GM19372 (cell line): Measurements from ENCODE around the gene CACNA1H.

ENCODE experiments used
- ATAC-seq: cut with Tn5 transposase; IDR thresholded peaks from one replicate; pipeline ENCODE4 v1.9.1; 2021; ENCODE audit warnings: mild to moderate bottlenecking, low read depth, moderate library complexity; ENCODE audit not compliant: unreplicated experiment

The CACNA1H gene

DNA sequence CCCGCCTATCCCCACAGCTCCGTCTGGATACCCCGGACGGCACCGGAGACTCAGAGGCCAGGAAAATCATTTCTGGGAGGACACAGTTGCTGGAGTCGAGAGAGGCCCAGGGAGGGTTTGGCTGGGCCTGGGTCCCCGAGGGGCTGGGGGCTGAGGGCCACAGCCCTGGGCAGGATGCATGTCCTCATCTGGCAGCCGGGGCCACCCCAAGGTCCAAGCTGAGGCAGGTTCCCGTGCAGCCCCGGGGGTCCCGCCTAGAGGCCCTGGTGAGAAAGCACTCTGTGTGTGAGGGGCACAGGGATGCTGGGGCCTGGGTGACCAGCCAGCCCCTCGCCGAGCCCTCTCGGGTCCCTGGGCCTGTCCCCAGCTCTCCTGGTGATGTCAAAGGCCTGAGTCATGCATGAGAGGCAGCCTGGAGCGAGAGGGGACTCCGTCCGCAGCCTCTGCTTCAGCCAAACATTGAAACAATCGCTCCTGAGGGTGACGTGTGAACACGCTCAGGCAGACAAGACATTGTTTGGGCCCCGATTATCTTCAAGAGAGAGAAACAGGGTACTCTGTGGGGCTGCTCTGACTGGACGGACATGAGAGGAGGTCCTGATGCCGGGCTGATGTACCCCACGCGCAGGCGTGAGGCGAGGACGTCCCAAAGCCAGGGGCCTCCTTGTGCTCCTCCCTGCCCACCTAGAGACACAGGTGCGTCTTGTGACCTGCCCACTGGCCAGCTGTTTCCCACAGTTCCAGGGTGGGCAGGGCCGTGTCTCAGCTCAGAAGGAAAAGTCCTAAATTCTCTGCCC, 31.1 kb upstream of the CACNA1H start:
- no peak for ATAC-seq

DNA sequence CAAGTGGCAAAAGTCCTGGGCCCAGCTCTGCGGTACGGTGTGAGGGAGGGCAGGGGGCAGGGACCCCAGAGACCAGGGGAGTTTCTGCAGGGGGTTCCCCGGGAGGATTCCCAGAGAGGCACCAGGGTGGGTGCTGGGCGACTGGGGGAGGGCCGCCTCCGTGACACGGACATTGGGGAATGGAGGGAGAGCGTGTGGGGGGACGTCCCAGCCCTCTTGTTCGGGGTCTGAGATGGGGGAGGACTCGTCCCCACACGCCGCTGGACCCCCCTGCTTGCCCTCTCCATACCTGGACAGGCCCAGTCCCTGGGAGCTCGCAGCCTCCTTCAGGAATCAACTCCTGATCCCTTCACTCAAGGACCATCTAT, 30.5 kb upstream of the CACNA1H start:
- no peak for ATAC-seq

DNA sequence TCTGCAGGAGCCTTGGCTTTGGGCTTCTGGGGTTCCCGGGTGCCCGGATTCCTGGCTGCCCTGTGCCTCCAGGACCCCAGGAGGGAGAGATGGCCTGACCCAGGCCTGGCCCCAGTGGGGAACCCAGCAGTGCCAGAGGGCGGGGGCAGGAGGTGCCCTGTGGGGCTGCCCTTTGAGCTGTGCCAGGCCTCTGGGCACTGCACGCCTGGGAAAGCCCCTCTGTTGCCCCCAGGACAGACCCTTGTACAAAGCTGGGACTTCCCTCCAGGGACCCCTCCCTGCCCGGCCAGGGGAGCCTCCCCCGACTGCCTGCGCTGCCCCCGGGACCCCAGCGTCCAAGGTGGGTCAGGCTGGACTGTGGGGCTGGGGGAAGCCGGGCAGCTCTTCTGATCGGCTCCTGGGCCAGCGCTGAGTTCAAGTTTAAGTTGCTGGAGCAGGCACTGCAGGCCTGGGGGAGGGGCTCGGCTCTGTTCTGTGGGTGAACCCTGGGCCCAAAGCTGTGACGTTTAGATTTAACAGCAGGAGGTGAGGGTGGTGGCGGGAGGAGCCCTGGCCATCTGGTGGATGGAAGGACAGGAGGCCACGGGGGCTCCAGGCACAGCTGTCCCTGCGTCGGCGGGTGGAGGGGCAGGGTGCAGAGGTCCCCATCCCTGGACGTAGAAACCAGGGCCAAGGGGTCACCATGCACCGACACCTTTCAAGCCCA, 29.2 kb upstream of the CACNA1H start:
- ATAC-seq: no peak

DNA sequence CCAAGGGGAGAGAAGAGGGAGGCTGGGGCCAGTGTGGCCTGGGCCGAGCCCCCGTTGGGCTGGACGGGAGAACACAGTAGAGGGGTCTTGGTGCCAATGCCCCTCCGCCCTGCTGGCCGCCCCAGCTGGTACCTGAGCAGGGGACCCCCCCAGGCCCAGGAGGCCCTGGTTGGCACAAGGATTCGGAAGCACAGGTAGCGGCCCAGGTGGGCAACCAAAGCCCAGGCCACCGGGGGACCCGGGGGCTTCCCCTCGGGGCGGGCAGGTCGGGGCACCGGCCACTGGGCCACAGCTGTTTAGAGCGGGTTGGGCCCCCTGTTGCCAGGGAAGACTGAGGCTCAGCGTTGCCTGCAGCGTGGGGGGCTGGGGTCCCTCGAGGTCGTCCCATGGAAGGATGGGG, 28.6 kb upstream of the CACNA1H start:
- ATAC-seq: no peak

DNA sequence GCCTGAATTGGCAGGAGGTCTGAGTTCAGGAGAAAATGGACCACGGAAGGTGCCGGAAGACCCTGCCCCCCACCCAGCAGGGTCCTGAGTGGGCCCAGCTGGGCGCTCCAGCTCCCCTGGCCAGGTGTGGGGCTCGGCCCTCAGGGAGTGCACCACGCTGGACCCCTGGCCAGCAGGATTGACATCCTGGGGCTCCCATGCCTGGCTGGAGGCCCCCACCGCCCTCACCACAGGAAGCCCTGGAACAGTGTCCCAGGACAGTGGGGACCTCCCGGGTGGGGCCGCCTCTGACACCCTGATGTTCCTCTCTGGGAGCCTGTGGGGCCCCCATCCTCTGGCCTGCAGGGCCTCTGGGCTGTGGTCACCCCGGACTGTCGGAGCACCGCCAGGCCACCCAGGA, 28.1 kb upstream of the CACNA1H start:
- ATAC-seq: no peak

DNA sequence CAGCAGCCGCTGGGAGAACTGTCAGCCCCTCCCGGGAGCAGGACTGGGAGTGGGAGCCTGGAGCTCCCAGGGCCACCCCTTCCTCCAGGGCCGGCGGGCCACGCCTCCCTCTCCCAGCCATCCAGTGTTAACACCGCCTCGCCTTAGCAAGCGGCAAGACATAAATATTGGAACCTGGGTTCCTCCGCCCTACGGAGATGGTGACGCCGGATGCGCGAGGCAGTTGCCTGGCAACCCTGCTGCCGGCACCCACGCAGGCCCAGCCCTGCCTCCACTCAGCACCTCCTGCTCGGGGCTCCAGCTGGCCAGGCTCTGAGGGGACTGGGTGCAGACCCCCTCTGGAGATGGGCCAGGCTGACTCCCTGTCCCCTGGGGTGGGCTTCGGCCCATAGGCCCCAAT, 27.4 kb upstream of the CACNA1H start:
- ATAC-seq: no peak

DNA sequence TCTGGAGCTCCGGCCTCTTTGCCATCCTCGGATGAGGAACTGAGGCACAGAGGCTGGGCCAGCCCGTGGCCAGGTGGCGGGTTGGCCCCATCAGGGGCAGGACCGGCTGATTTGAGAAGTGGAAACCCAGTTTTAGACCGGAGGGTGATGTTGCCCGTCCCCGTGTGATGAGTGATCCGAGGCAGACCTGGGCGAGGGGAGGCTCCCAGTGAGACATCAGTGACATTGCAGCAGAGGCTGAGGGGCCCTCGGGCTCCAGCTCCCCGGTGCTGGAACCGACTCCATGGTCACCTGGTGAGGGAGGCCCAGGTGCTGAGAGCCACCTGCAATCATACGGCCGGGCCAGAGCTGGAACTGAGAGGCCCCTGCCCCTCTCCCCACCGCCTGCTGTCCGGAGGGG, 26.9 kb upstream of the CACNA1H start:
- no peak for ATAC-seq

DNA sequence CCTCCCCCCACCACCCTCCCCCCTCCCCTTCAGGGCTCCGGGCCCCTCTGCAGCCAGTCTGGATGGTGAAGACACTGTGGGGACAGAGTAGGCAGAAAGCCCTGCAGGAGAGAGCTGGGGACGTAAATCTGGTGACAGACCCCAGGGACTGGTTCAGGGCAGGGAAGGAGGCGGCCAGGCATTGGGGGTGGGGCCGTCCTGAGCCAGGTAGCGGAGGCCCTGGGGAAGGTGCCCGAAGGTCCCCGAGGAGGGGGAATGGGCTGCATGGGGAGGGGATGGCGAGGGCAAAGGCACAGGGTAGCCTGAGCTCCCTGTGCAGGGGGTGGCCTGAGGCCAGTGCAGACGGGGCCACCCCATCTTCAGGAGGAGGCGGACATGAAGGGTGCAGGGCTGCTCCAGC, 26.3 kb upstream of the CACNA1H start:
- no peak for ATAC-seq

DNA sequence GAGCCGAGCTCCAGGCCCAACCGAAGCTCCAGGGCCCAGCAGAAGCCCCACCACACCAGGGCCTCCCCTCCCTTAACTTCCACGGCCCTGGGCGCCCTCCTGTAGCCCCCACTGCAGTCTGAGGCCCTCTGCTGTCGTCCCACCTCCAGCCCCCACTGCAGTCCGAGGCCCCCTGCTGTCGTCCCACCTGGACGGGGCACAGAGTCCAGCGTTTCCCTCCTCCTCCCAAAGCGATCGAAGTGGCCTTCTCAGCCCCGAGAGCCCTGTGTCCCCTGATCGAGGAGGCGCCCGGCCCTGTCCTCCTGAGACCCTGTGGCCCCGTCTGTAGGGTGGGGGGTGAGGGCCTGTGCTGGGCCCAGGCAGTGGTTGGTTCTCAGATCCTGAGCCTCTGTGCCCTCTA, 25.8 kb upstream of the CACNA1H start:
- no peak for ATAC-seq

DNA sequence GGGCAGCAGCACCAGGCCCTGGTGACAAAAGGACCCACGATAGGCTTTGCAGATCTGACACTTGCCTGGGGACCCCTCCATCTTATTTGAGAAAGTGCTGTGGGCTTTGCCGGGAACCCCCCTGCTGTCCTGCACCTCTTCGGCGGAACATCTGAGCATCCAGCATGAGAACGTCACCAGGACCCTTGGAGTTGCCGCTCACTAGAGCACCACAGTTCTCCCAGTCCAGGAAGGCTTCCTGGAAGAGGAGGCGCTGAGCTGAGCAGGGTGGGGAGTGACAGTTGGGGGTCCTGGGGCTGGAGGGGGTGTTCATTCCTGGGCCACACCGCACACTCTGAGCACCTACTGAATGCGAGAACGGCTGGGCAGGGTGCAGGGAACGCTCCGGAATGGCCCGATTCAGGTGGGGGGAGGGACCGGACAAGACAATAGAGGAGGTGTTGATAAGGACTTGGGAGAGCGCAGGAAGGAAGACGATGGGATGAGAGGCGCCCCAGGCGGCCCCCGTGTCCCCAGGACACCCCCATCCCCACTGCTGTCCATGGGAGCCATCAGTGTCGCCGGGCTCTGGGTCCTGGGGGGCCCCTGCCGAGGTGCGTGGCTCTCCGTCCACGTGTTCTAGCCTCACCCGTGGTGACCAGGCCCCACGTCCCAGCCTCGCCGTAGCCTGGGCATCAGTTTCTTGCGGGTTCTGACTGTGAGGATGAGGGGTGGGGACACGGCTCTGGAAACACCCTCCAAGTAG, 24.8 kb upstream of the CACNA1H start:
- ATAC-seq: no peak

DNA sequence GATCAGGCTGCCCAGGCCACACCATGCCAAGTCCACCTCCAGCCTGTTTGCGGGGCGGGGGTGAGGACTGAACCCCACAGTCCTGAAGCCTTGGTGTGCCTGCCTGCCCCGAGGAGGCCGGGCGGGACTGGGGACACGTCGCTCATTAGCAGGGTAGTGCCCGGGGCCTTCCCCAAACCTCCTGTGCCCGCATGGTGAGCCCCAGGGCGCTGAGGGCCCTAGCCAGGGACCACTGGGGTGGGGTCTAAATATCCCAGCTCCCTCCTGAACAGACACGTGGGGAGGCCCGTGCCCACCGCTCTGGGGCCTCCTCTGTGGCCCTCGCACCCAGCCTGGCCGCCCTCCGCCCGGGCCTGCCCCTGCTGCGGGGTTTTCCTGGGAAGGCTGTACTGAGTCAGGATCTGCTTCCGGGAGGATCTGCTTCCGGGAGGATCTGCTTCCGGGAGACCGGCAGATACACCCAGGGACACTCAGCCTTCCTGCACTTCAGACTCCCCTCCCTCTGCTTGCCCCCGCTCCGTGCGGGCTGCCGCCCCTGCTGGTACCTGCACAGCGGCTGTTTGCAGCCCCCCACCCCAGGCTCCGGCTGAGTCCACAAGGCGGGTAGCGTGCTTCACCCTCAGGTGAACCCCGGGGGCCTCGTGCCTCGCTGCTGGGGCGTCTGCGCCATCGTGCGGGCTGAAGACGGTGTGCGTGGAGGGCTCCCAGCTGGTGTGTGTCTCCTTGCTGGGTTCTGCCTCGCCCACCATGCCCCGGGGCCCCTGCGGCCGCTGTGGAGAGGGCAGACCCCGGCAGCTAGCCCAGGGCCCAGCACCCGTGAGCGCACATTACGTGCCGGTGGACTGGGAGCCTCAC, 23.6 kb upstream of the CACNA1H start:
- no peak for ATAC-seq

DNA sequence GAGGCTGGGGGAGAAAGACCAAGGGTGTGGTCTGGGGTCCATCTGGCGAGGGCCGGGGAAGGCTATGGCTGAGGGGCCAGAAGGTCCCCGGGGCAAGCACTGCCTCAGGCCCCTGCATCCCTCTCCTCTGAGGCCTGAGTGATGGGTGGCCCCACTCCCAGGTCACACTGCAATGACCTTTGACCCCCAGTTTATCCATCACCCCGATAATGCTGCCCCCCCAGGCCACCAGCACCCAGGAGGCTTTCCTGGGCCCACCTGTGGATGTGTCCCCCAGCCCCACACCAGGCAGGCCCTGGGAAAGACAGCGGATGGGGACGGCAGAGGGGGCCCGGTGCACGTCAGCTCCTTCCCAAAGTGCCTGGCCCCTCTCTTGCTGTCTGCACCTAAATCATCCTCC, 22.5 kb upstream of the CACNA1H start:
- no peak for ATAC-seq

DNA sequence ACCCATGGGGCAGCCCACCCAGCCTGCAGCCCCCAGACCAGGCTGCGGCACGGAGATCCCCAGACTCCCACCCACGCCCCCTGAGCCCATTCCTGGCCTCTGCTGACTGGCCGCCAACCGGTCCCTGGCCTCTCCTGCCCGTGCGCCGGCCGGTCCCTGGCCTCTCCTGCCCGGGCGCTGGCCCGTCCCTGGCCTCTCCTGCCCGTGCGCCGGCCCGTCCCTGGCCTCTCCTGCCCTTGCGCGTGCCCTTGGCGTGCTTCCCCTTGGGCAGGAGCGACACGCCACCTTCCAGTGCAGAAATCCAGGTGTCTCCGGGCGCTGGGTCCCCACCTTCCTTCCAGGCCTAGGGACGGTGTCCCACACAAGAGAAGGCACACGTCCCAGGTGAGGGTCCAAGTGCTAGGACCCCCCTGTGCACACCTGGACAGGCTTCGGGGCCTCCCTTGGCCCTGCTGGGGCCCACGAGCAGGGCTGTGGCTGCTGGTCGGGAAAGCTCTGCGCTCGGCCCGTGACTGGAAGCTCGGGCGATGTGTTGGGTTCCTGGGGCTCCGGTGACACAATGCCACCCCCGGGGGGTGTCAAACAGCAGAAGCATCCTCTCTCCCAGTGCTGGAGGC, 21.4 kb upstream of the CACNA1H start:
- ATAC-seq: no peak

DNA sequence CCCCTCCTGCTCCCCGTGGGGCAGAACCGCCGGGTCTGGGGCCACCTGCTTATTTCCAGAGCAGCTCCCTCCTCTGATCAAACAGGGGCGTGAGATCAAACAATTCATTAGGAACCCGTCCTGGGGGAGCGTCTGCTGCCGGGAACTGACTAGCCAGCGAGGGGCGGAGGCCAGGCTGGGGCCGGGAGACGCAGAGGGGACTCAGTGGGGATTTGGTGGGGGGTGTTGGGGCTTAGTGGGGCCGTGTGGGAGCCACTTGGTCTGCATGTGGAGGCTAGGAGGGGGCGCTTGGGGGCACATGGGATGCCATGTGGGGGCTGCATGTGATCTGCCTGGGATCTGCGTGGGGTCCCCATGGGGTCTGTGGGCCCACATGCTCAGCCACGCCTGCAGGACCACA, 20.5 kb upstream of the CACNA1H start:
- no peak for ATAC-seq

DNA sequence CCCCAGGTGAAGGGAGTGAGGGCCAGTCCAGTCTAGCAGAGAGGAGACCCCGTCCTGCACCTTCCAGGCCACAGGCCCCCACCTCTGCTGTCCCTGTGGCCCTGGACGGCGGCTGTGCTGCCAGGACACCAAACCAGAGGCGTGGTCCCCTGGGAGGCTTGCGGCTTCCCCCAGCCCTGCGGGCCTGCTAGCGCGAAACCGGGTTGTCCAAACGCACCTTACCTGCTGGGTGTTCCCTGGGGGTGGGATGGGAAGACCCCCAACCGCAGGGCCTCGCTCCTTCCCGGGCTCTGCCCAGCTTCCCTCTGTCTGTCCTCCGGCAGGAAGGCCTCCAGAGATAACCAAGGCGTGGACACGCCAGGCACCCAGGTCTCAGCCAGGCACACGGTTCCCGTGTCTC, 19.6 kb upstream of the CACNA1H start:
- ATAC-seq: no peak

DNA sequence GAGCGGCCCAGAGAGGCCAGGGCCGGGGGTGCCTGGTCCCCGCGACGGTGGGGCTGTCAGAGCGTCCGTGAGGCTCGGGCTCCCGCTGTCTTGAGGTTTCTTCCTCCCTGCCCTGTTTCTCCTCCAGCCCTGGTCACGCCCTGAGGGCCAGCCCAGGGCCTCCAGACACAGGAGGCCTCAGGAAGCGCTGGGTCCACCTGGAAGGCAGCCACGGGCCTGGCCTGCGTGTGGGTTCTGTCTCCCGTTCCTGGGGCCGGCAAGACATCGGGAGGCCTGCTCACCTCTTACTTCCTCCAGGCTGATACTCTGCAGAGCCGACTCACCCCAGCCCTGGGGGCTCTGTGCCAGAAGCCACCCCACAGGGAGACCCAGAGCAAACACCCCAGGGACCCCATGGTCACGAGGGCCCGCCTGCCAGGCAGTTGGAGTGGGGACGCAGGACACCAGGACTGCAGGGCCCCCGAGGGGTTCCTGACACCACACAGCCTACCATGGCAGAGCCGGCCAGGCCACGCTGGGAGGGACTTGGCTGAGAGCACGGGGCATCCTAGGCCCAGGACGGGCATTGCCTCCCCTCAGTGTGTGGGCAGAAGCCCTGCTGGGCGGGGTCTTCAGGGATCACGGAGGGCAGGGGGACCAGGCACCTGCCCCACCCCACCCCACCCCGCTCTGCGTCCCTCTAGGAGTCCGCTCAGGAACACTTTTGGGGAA, 18.9 kb upstream of the CACNA1H start:
- ATAC-seq: no peak

DNA sequence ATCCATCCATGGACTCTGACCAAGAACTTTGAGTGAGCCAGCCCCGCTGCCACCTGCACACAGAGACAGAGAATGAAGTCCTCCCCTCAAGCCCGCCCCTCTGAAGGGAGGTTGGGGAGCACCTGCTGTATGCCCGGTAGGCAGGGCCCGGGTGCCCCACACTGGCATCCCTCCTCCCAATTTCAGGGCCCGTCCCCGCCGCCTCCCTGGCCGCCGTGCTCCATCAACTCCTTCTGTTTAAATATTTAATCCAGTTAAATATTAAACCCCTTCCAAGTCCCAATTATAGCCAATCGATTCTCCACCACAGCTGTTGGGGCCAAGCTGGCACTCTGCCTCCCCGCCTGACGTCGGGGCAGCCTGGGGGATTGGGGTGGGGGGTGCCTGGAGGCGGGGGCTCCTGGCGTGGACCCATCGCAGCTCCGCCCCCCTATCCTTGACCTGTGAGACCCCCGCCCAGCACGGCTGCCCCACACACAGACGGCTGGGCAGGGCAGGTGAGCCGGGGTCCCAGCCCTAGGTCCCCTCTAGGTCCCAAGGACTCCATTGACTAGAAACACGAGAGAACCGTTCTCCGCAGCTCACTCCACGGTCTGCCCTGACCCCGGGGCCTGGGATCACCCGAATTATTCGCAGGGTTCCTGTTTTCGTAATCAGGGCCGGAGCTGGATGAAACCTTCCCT, 18.0 kb upstream of the CACNA1H start:
- no peak for ATAC-seq

DNA sequence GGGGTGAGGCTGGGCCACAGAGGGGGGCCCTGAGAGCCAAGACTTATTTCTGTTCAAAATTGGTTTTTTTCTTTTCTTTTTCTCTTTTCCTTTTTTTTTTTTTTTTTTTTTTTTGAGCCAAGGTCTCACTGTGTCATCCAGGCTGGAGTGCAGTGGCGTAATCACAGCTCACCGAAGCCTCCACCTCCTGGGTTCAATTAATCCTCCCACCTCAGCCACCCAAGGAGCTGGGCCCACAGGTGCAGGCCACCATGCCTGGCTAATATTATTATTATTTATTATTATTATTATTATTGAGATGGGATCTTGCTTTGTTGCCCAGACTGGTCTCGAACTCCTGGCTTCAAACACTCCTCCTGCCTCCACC, 17.5 kb upstream of the CACNA1H start:
- no peak for ATAC-seq

DNA sequence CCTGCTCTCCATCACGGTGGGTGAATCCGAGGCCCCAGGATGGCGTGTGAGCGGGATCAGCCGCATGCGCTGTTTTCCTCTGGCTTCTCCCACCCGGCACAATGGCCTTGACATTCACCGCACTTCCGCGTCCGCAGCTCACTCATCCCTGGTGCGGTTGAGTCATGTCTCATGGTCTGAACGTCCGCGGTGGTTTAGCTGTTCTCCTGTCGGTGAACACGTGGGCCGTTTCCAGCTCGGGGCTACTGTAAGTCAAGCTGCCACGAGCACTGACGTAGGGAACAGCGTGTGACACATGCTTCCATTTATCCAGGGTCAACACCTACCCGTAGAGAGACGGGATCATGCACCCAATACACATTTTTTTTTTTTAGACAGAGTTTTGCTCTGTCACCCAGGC, 15.3 kb upstream of the CACNA1H start:
- no peak for ATAC-seq
